ENCODE measurements around the gene KRABD2.

Gene KRABD2

DNA sequence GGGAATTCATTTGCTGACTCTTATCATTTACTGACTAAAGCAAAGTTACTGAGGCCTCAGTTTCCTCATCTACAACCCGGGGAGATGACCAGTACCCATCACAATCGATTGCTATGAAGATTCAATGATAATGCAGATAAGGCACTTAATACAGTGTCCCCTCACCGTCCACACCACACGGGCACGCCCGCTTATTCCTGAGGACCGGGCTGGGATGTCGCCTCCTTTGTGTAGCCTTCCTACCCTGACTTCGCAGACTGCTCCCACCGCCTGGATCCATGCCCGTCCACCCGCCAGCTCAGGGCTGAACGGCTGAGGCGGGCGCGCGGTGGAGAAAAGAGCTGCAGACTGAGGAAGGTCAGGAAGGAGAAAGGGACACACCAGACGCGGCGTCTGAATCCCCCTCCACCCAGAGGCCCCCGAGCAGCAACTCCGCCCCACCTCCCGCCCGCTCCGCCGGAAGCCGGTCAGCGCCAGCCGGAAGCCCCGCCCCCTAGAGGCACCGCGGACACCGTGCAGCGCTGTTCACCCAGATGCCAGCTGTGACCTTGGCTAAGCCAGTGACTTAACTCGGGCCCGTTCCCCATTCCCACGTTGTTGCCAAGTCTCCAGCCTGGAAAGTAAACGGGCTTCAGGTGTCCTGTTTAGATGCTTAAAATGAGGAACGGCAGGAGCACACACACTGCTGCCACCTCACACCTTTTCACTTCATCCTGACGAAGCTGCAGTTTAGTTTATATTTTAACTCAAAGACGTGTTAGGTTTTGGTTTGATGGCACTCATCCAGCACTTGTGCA is at the start of gene KRABD2:
TSS of gene KRABD2 (minus strand) at position 434 of the 797 bp plus-strand sequence.
- H2AFZ ChIP-seq (ENCODE audit: low read depth, low read length) = peak within 1 kb of the TSS; percentile 96
- peaks cover 24% of the 10 kb centered on the region for H4K20me1 ChIP-seq (ENCODE audit: insufficient read depth, low read length)
- H3K9ac ChIP-seq (ENCODE audit: low read depth, low read length) = peak within 1 kb of the TSS; percentile 78
- DNase-seq (peak; percentile 95), ATAC-seq (ENCODE audit: insufficient read depth, low read depth) (peak; percentile 99)
- H3K79me2 ChIP-seq (ENCODE audit: insufficient read depth, low read length) = peaks cover 42% of the 10 kb centered on the region
- H3K4me2 ChIP-seq (ENCODE audit: insufficient read depth, low read length) = peak within 1 kb of the TSS; percentile 89
- peaks cover 50% of the 10 kb centered on the region for H3K36me3 ChIP-seq (ENCODE audit: insufficient read depth, low read length)
- no peaks in the 10 kb centered on the region for H3K27me3 ChIP-seq (ENCODE audit: insufficient read depth, low read length, poor library complexity)
- TF ChIP-seq EZH2 (IDR thresholded peaks at IDR 0.05; ENCODE audit: borderline replicate concordance, low read depth, low read length, severe bottlenecking) = no peak
- TF ChIP-seq, protein P1, sequence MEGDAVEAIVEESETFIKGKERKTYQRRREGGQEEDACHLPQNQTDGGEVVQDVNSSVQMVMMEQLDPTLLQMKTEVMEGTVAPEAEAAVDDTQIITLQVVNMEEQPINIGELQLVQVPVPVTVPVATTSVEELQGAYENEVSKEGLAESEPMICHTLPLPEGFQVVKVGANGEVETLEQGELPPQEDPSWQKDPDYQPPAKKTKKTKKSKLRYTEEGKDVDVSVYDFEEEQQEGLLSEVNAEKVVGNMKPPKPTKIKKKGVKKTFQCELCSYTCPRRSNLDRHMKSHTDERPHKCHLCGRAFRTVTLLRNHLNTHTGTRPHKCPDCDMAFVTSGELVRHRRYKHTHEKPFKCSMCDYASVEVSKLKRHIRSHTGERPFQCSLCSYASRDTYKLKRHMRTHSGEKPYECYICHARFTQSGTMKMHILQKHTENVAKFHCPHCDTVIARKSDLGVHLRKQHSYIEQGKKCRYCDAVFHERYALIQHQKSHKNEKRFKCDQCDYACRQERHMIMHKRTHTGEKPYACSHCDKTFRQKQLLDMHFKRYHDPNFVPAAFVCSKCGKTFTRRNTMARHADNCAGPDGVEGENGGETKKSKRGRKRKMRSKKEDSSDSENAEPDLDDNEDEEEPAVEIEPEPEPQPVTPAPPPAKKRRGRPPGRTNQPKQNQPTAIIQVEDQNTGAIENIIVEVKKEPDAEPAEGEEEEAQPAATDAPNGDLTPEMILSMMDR (IDR thresholded peaks at IDR 0.05; ENCODE audit: borderline replicate concordance, extremely low read depth, low read length, poor library complexity, severe bottlenecking) = peak; percentile 82
- no peaks in the 10 kb centered on the region for H3K9me3 ChIP-seq (ENCODE audit: insufficient read depth, low read length, severe bottlenecking)
- peak within 1 kb of the TSS; percentile 53 to 87 for H3K4me3 ChIP-seq (ENCODE audit: low read depth in 1 of 2, low read length in 2 of 2)
- peak within 1 kb of the TSS; percentile 85 for H3K27ac ChIP-seq (ENCODE audit: low read length)
- H3K4me1 ChIP-seq (ENCODE audit: insufficient read depth, low read length) = peaks cover 59% of the 10 kb centered on the region

DNA sequence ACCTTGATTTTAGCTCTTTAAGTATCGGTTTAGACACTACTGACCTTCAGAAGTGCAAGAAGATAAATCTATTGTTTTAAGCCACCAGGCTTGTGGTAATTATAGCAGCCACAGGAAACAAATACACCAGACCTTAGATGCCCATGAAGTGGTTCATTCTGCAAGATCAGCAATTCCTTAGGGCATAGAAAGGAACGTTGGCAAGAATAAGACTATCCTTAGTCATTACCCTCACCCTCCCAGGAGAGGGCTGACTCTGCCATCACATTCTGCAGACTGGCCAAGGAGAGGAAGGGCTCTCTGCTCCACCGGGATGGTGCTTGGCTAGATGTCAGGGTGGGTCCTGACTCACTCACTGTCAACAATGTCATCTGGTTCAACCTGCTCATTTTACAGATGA is 45.1 kb upstream of the KRABD2 start:
- Histone ChIP-seq H3K36me3 (ENCODE audit: insufficient read depth, low read length) (no peaks in the 10 kb centered on the region), H3K9me3 (ENCODE audit: insufficient read depth, low read length, severe bottlenecking) (no peaks in the 10 kb centered on the region), H2AFZ (ENCODE audit: low read depth, low read length) (no peak overlapping the region), H3K27me3 (ENCODE audit: insufficient read depth, low read length, poor library complexity) (peaks cover 11% of the 10 kb centered on the region), H3K27ac (ENCODE audit: low read length) (no peak overlapping the region), H3K4me2 (ENCODE audit: insufficient read depth, low read length) (no peak overlapping the region), H3K9ac (ENCODE audit: low read depth, low read length) (no peak overlapping the region), H3K79me2 (ENCODE audit: insufficient read depth, low read length) (no peaks in the 10 kb centered on the region), H3K4me1 (ENCODE audit: insufficient read depth, low read length) (no peaks in the 10 kb centered on the region), H4K20me1 (ENCODE audit: insufficient read depth, low read length) (no peaks in the 10 kb centered on the region), H3K4me3 (ENCODE audit: low read depth in 1 of 2, low read length in 2 of 2) (no peak overlapping the region)
- ATAC-seq (ENCODE audit: insufficient read depth, low read depth) (no peak), DNase-seq (no peak)
- TF ChIP-seq, protein P1 (IDR thresholded peaks at IDR 0.05; ENCODE audit: borderline replicate concordance, extremely low read depth, low read length, poor library complexity, severe bottlenecking) = no peak
- TF ChIP-seq EZH2 (IDR thresholded peaks at IDR 0.05; ENCODE audit: borderline replicate concordance, low read depth, low read length, severe bottlenecking) = no peak

DNA sequence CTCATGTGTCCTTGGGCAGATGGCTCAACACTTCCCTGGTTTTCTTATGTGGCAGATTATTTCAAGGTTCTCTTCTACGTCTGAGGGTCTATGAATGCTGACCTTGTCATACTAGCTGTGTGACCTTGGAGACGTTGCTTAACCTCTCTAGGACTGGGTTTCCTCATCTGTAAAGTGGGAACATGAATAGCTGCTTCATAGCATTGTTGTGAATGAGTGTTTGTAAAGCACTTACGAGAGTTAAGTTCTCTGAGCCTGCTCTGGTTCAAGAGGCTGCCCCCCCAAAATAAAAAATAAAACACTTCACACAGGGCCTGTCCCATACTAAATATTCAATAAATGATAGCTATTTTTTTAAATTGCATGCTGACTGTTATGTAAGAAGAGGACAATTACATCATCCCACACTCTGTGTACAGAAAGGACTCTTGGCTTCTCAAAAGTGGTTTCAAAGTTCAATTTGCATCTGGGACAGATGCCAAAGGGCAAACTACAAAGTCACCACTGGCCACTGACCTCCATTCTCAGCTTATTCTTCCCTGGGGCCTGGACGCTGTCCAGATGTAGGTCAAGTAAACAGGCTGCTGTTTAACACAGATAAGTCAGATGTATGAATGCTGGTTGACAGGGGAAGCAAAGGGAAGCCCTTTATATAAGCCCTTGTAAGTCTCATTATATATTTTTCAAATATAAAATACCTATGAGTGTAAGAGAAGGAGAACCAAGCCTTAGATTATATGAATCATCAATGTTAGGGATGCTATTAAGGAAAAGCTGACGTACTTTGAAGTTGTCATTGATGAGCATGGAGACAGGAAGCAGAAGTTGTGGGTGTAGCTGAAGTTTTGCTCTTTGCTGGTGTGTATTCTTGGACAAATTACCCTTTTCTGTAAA is 43.8 kb upstream of the KRABD2 start:
- Histone ChIP-seq H4K20me1 (ENCODE audit: insufficient read depth, low read length) (no peaks in the 10 kb centered on the region), H3K4me2 (ENCODE audit: insufficient read depth, low read length) (no peak overlapping the region), H3K27ac (ENCODE audit: low read length) (no peak overlapping the region)

More for the DNA sequence above, 43.8 kb upstream of the KRABD2 start:
- no peak for DNase-seq
- no peak for ATAC-seq (ENCODE audit: insufficient read depth, low read depth)
- Histone ChIP-seq H3K27me3 (ENCODE audit: insufficient read depth, low read length, poor library complexity) (peaks cover 11% of the 10 kb centered on the region), H3K4me3 (ENCODE audit: low read depth in 1 of 2, low read length in 2 of 2) (no peak overlapping the region), H3K9ac (ENCODE audit: low read depth, low read length) (no peak overlapping the region), H3K79me2 (ENCODE audit: insufficient read depth, low read length) (no peaks in the 10 kb centered on the region), H3K9me3 (ENCODE audit: insufficient read depth, low read length, severe bottlenecking) (no peaks in the 10 kb centered on the region), H2AFZ (ENCODE audit: low read depth, low read length) (no peak overlapping the region), H3K4me1 (ENCODE audit: insufficient read depth, low read length) (no peaks in the 10 kb centered on the region), H3K36me3 (ENCODE audit: insufficient read depth, low read length) (no peaks in the 10 kb centered on the region)
- TF ChIP-seq EZH2 (IDR thresholded peaks at IDR 0.05; ENCODE audit: borderline replicate concordance, low read depth, low read length, severe bottlenecking) = no peak
- TF ChIP-seq, protein P1 (IDR thresholded peaks at IDR 0.05; ENCODE audit: borderline replicate concordance, extremely low read depth, low read length, poor library complexity, severe bottlenecking) = no peak
